Fibroblast of lung (primary cell): ENCODE data around the gene NRCAM. TPM values are rescaled to one million over a fixed set of nuclear protein-coding genes. Genes with fewer than 3 reads are reported as not detected.

Source experiments
- DNase-seq, 2 donors: peaks; one replicate each; pipeline versions ENCODE4 v3.0.0 to v3.0.0-alpha.2; 2010; ENCODE audit warnings: low read depth in 2 of 2
- H2AFZ ChIP-seq: 2 replicates; pipeline ENCODE4 v1.5.1; 2012; ENCODE audit warnings: low read length, control low read depth, inconsistent platforms
- H3K27ac ChIP-seq: 2 replicates; pipeline ENCODE4 v1.5.1; 2011; ENCODE audit warnings: low read length, control low read depth; ENCODE audit not compliant: insufficient read depth
- H3K27me3 ChIP-seq: 2 replicates; pipeline ENCODE4 v1.5.1; 2011; ENCODE audit warnings: mild to moderate bottlenecking, low read length; ENCODE audit not compliant: control insufficient read depth, insufficient read depth
- H3K36me3 ChIP-seq: 2 replicates; pipeline ENCODE4 v1.5.1; 2011; ENCODE audit warnings: low read length; ENCODE audit not compliant: control insufficient read depth, insufficient read depth
- H3K4me1 ChIP-seq: 2 replicates; pipeline ENCODE4 v1.5.1; 2011; ENCODE audit warnings: low read length; ENCODE audit not compliant: control insufficient read depth, insufficient read depth; ENCODE audit errors: extremely low read depth
- H3K4me2 ChIP-seq: 2 replicates; pipeline ENCODE4 v1.5.1; 2011; ENCODE audit warnings: low read length, control low read depth; ENCODE audit not compliant: insufficient read depth; ENCODE audit errors: extremely low read depth
- H3K4me3 ChIP-seq, 4 experiments: fragments of 200-600 bp in 1 of 4; sonication (generic) in 1 of 4; replicated peaks in 1 of 4; 2 replicates each; pipeline ENCODE4 v1.5.1; 2011 to 2016; ENCODE audit warnings: low read length in 4 of 4, low read depth in 3 of 4, mild to moderate bottlenecking in 3 of 4, control low read depth in 2 of 4, inconsistent platforms in 1 of 4, mixed read lengths in 1 of 4; ENCODE audit not compliant: insufficient read depth in 1 of 4; ENCODE audit errors: control extremely low read depth in 1 of 4
- H3K79me2 ChIP-seq: 2 replicates; pipeline ENCODE4 v1.5.1; 2012; ENCODE audit warnings: mild to moderate bottlenecking, low read length, inconsistent platforms; ENCODE audit not compliant: control insufficient read depth, insufficient read depth
- H3K9ac ChIP-seq: 2 replicates; pipeline ENCODE4 v1.5.1; 2011; ENCODE audit warnings: mild to moderate bottlenecking, low read length, control low read depth; ENCODE audit not compliant: insufficient read depth
- H3K9me3 ChIP-seq: 2 replicates; pipeline ENCODE4 v1.5.1; 2012; ENCODE audit warnings: low read depth, low read length; ENCODE audit not compliant: control insufficient read depth, insufficient read depth
- H4K20me1 ChIP-seq: 2 replicates; pipeline ENCODE4 v1.5.1; 2011; ENCODE audit warnings: low read length; ENCODE audit not compliant: control insufficient read depth, insufficient read depth; ENCODE audit errors: extremely low read depth
- CTCF ChIP-seq, 2 donors: IDR thresholded peaks in 1 of 2; conservative IDR thresholded peaks in 1 of 2; 1 replicate in 1 of 2; 2 replicates in 1 of 2; pipeline ENCODE4 v1.5.1; 2011 to 2012; ENCODE audit warnings: low read length in 2 of 2, control low read depth in 1 of 2, inconsistent platforms in 1 of 2, low read depth in 1 of 2, mild to moderate bottlenecking in 1 of 2
- EZH2 ChIP-seq: IDR thresholded peaks from 2 replicates; pipeline ENCODE4 v1.5.1; 2012; ENCODE audit warnings: low read length, control low read depth, mild to moderate bottlenecking; ENCODE audit errors: missing control alignments
- polyA plus RNA-seq, 2 donors: library from polyadenylated mRNA; depleted of rRNA in 1 of 2; stranded (reverse) in 1 of 2; unstranded in 1 of 2; fragments of >200 nt; gene quantifications; 2 replicates each; pipeline ENCODE4 v1.2.1, GENCODE V29; 2011 to 2012; ENCODE audit warnings: missing spikeins in 1 of 2
- total RNA-seq: library from RNA; depleted of rRNA; stranded (reverse); fragments of >200 nt; gene quantifications from 2 replicates; pipeline ENCODE4 v1.2.1, GENCODE V29; 2014

Gene NRCAM
- total and polyA plus RNA-seq, 2 donors (not counting 1 experiment from before 2014, with no cell fraction given): 2.1 to 2.2 TPM

DNA sequence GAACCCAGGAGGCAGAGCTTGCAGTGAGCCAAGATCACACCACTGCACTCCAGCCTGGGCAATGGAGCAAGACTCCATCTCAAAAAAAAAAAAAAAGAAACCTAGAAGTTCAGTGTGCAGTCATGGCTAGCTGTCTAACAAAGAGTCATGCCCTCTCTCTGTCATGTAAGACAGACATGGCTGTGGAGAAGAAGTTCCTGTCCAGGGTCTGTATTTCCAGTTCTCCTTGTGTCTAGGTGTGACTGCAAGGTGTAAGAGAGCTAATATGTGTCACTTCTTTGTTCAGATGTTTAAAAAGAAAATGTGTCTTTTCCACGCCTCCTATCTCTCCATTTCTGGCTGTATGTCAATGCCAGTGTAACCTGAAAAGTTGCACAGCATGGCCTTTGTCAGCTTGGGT, 139.5 kb downstream of the NRCAM start:
- H3K9ac ChIP-seq: no peak overlapping the region
- no peak for TF ChIP-seq EZH2
- TF ChIP-seq CTCF (conservative IDR thresholded peaks at IDR 0.05 in 1 of 2, IDR thresholded peaks at IDR 0.05 in 1 of 2; ENCODE audit: low read depth in 1 of 2, low read length in 2 of 2): no peak

GRCh38 chr7:108314551-108314950, 141.7 kb downstream of the NRCAM start:
- no peaks in the 10 kb centered on the region for H3K79me2 ChIP-seq
- no peak overlapping the region for H2AFZ ChIP-seq
- H3K4me3 ChIP-seq: no peak overlapping the region
- no peak overlapping the region for H3K9ac ChIP-seq
- H3K27me3 ChIP-seq: no peaks in the 10 kb centered on the region
- TF ChIP-seq CTCF (conservative IDR thresholded peaks at IDR 0.05 in 1 of 2, IDR thresholded peaks at IDR 0.05 in 1 of 2; ENCODE audit: low read depth in 1 of 2, low read length in 2 of 2) (no peak), EZH2 (no peak)
- no peaks in the 10 kb centered on the region for H3K4me1 ChIP-seq
- H3K27ac ChIP-seq: no peak overlapping the region
- H4K20me1 ChIP-seq: no peaks in the 10 kb centered on the region
- no peak overlapping the region for H3K4me2 ChIP-seq
- no peaks in the 10 kb centered on the region for H3K9me3 ChIP-seq
- H3K36me3 ChIP-seq: no peaks in the 10 kb centered on the region
- DNase-seq: no peak

More for the DNA sequence above, 139.5 kb downstream of the NRCAM start:
- Histone ChIP-seq H3K36me3 (no peaks in the 10 kb centered on the region), H4K20me1 (no peaks in the 10 kb centered on the region), H3K27ac (no peak overlapping the region), H3K4me3 (no peak overlapping the region), H3K4me2 (no peak overlapping the region), H3K79me2 (no peaks in the 10 kb centered on the region), H2AFZ (no peak overlapping the region), H3K9me3 (no peaks in the 10 kb centered on the region), H3K4me1 (no peaks in the 10 kb centered on the region), H3K27me3 (no peaks in the 10 kb centered on the region)
- no peak for DNase-seq

- Histone ChIP-seq H4K20me1 (no peaks in the 10 kb centered on the region), H3K9me3 (no peaks in the 10 kb centered on the region), H3K36me3 (no peaks in the 10 kb centered on the region), H3K27me3 (no peaks in the 10 kb centered on the region), H3K4me1 (no peaks in the 10 kb centered on the region), H2AFZ (no peak overlapping the region), H3K27ac (no peak overlapping the region), H3K79me2 (no peaks in the 10 kb centered on the region), H3K4me3 (no peak overlapping the region), H3K4me2 (no peak overlapping the region), H3K9ac (no peak overlapping the region)
- no peak for DNase-seq
- TF ChIP-seq EZH2 (no peak), CTCF (conservative IDR thresholded peaks at IDR 0.05 in 1 of 2, IDR thresholded peaks at IDR 0.05 in 1 of 2; ENCODE audit: low read depth in 1 of 2, low read length in 2 of 2) (no peak)
Measured at GRCh38 chr7:108314049-108314448, 142.2 kb downstream of the NRCAM start.
